Measurements from ENCODE around the gene CPXM2. TPM values are rescaled to one million over a fixed set of nuclear protein-coding genes. Genes with fewer than 3 reads are reported as not detected.

The CPXM2 gene
- polyA plus RNA-seq, 1 donor (not counting 4 experiments of a cell fraction or from before 2014, with no cell fraction given), result 0.03 TPM

- no peaks in the 10 kb centered on the region for H3K9me3 ChIP-seq (ENCODE audit: control insufficient read depth, low read depth, low read length)
- H3K79me2 ChIP-seq (ENCODE audit: control insufficient read depth, insufficient read depth, low read length), result no peaks in the 10 kb centered on the region
- dilution Hi-C loops (cut with MboI; ENCODE audit: extremely low pct_ligation_motif_present, low sequenced_read_pairs), result no loop called here
- H4K20me1 ChIP-seq (ENCODE audit: control insufficient read depth, extremely low read depth, insufficient read depth, low read length), result no peaks in the 10 kb centered on the region
- DNase-seq (ENCODE audit: low read depth, low spot score) (no peak), FAIRE-seq (no peak)
- no peak overlapping the region for H3K9ac ChIP-seq (ENCODE audit: control insufficient read depth, extremely low read depth, insufficient read depth, low read length)
- TF ChIP-seq, protein P1, sequence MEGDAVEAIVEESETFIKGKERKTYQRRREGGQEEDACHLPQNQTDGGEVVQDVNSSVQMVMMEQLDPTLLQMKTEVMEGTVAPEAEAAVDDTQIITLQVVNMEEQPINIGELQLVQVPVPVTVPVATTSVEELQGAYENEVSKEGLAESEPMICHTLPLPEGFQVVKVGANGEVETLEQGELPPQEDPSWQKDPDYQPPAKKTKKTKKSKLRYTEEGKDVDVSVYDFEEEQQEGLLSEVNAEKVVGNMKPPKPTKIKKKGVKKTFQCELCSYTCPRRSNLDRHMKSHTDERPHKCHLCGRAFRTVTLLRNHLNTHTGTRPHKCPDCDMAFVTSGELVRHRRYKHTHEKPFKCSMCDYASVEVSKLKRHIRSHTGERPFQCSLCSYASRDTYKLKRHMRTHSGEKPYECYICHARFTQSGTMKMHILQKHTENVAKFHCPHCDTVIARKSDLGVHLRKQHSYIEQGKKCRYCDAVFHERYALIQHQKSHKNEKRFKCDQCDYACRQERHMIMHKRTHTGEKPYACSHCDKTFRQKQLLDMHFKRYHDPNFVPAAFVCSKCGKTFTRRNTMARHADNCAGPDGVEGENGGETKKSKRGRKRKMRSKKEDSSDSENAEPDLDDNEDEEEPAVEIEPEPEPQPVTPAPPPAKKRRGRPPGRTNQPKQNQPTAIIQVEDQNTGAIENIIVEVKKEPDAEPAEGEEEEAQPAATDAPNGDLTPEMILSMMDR (optimal IDR thresholded peaks at IDR 0.05 in 1 of 3, IDR thresholded peaks at IDR 0.05 in 1 of 3, conservative IDR thresholded peaks at IDR 0.05 in 1 of 3; ENCODE audit: extremely low read depth in 1 of 3, insufficient read depth in 2 of 3, low read length in 3 of 3), result no peak
- no peak for TF ChIP-seq EZH2 (IDR thresholded peaks at IDR 0.05; ENCODE audit: low read length)
- peaks cover 12% of the 10 kb centered on the region for H3K27me3 ChIP-seq (ENCODE audit: control insufficient read depth, extremely low read depth, insufficient read depth, low read length)
- no peak overlapping the region for H3K4me3 ChIP-seq (ENCODE audit: control insufficient read depth in 2 of 3, extremely low read depth in 1 of 3, insufficient read depth in 2 of 3, low read depth in 1 of 3, low read length in 3 of 3)
- no peak overlapping the region for H3K27ac ChIP-seq (ENCODE audit: control insufficient read depth, insufficient read depth, low read length)
- no peaks in the 10 kb centered on the region for H3K4me1 ChIP-seq (ENCODE audit: control insufficient read depth, extremely low read depth, insufficient read depth, low read length)
- H3K36me3 ChIP-seq (ENCODE audit: control insufficient read depth in 2 of 2, extremely low read depth in 1 of 2, insufficient read depth in 2 of 2, low read length in 2 of 2), result no peaks in the 10 kb centered on the region
- no peaks in the 10 kb centered on the region for H3K9me1 ChIP-seq (ENCODE audit: control insufficient read depth, extremely low read depth, insufficient read depth, low read length)
- H2AFZ ChIP-seq (ENCODE audit: control insufficient read depth, low read length), result no peak overlapping the region
- H3K4me2 ChIP-seq (ENCODE audit: control insufficient read depth, extremely low read depth, insufficient read depth, low read depth, low read length), result no peak overlapping the region
These were observed 50.9 kb downstream of the CPXM2 start for GRCh38 chr10:123840714-123841113.

- no peak overlapping the region for H2AFZ ChIP-seq (ENCODE audit: control insufficient read depth, low read length)
- no peaks in the 10 kb centered on the region for H3K4me1 ChIP-seq (ENCODE audit: control insufficient read depth, extremely low read depth, insufficient read depth, low read length)
- H3K27me3 ChIP-seq (ENCODE audit: control insufficient read depth, extremely low read depth, insufficient read depth, low read length), result peaks cover 17% of the 10 kb centered on the region
- no peaks in the 10 kb centered on the region for H4K20me1 ChIP-seq (ENCODE audit: control insufficient read depth, extremely low read depth, insufficient read depth, low read length)
- dilution Hi-C loops (cut with MboI; ENCODE audit: extremely low pct_ligation_motif_present, low sequenced_read_pairs), result no loop called here
- H3K27ac ChIP-seq (ENCODE audit: control insufficient read depth, insufficient read depth, low read length), result no peak overlapping the region
- no peak for DNase-seq (ENCODE audit: low read depth, low spot score)
- no peaks in the 10 kb centered on the region for H3K79me2 ChIP-seq (ENCODE audit: control insufficient read depth, insufficient read depth, low read length)
- H3K9me3 ChIP-seq (ENCODE audit: control insufficient read depth, low read depth, low read length), result no peaks in the 10 kb centered on the region
- no peaks in the 10 kb centered on the region for H3K9me1 ChIP-seq (ENCODE audit: control insufficient read depth, extremely low read depth, insufficient read depth, low read length)
- no peak for FAIRE-seq
- no peak overlapping the region for H3K4me3 ChIP-seq (ENCODE audit: control insufficient read depth in 2 of 3, extremely low read depth in 1 of 3, insufficient read depth in 2 of 3, low read depth in 1 of 3, low read length in 3 of 3)
- TF ChIP-seq, protein P1 (optimal IDR thresholded peaks at IDR 0.05 in 1 of 3, IDR thresholded peaks at IDR 0.05 in 1 of 3, conservative IDR thresholded peaks at IDR 0.05 in 1 of 3; ENCODE audit: extremely low read depth in 1 of 3, insufficient read depth in 2 of 3, low read length in 3 of 3), result no peak
- no peak for TF ChIP-seq EZH2 (IDR thresholded peaks at IDR 0.05; ENCODE audit: low read length)
- no peak overlapping the region for H3K9ac ChIP-seq (ENCODE audit: control insufficient read depth, extremely low read depth, insufficient read depth, low read length)
- H3K36me3 ChIP-seq (ENCODE audit: control insufficient read depth in 2 of 2, extremely low read depth in 1 of 2, insufficient read depth in 2 of 2, low read length in 2 of 2), result no peaks in the 10 kb centered on the region
- no peak overlapping the region for H3K4me2 ChIP-seq (ENCODE audit: control insufficient read depth, extremely low read depth, insufficient read depth, low read depth, low read length)
These were observed 52.9 kb downstream of the CPXM2 start for GRCh38 chr10:123838596-123839310.
